ENCODE results near the gene JAG1.

DNA sequence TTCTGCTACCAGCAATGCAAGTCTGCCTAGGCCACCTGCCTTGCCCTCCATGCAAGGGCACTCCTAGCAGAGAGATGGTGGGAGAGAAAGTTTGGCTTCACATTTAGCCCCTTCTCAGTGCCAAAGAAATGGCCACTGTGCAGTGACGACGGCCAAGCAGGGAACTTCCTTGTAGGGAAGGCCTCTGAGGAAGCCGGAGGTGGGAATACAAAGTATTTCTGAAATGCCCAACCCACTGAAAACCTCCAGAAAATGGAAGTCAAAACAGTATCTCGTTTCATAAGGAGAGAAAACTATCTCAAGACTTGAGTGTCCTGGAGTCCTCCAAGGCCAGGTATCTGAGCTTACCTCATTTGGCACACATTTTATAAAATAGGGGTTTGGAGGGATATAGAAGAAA lies 42.7 kb downstream of the JAG1 start:
- TF ChIP-seq, protein P1, sequence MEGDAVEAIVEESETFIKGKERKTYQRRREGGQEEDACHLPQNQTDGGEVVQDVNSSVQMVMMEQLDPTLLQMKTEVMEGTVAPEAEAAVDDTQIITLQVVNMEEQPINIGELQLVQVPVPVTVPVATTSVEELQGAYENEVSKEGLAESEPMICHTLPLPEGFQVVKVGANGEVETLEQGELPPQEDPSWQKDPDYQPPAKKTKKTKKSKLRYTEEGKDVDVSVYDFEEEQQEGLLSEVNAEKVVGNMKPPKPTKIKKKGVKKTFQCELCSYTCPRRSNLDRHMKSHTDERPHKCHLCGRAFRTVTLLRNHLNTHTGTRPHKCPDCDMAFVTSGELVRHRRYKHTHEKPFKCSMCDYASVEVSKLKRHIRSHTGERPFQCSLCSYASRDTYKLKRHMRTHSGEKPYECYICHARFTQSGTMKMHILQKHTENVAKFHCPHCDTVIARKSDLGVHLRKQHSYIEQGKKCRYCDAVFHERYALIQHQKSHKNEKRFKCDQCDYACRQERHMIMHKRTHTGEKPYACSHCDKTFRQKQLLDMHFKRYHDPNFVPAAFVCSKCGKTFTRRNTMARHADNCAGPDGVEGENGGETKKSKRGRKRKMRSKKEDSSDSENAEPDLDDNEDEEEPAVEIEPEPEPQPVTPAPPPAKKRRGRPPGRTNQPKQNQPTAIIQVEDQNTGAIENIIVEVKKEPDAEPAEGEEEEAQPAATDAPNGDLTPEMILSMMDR (conservative IDR thresholded peaks at IDR 0.05; ENCODE audit: low read depth, low read length), result no peak
- no peak for TF ChIP-seq RAD21 (IDR thresholded peaks at IDR 0.05; ENCODE audit: low read length)
- no peak for TF ChIP-seq MAZ (IDR thresholded peaks at IDR 0.05; ENCODE audit: borderline replicate concordance, low read depth, low read length)
- TF ChIP-seq, protein P2, sequence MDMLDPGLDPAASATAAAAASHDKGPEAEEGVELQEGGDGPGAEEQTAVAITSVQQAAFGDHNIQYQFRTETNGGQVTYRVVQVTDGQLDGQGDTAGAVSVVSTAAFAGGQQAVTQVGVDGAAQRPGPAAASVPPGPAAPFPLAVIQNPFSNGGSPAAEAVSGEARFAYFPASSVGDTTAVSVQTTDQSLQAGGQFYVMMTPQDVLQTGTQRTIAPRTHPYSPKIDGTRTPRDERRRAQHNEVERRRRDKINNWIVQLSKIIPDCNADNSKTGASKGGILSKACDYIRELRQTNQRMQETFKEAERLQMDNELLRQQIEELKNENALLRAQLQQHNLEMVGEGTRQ (IDR thresholded peaks at IDR 0.05; ENCODE audit: low read depth, low read length), result no peak
- no peak for TF ChIP-seq MAFK (IDR thresholded peaks at IDR 0.05; ENCODE audit: low read depth, low read length)

All from IMR-90 (cell line).